ENCODE data around the gene PHKB.

DNA sequence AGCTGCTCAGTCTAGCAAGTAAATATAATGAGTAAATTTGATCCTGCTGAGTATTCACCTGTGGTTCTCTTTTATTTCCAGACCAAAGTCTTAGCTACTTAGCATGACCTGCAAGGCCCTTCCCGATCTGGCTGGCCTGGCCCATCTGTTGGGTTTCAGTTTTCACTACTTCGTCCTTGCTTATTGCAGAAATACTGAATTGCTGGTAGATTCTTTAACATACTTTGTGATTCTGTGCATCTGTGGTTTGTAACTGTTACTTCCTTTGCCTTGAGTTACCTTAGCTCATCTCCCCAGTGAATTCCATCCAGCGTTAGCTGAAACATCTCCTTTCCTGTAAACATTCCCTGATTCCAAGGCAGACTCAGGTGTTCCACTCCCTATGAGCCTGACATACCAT, 131.1 kb downstream of the PHKB start:
- TF ChIP-seq, protein P1, sequence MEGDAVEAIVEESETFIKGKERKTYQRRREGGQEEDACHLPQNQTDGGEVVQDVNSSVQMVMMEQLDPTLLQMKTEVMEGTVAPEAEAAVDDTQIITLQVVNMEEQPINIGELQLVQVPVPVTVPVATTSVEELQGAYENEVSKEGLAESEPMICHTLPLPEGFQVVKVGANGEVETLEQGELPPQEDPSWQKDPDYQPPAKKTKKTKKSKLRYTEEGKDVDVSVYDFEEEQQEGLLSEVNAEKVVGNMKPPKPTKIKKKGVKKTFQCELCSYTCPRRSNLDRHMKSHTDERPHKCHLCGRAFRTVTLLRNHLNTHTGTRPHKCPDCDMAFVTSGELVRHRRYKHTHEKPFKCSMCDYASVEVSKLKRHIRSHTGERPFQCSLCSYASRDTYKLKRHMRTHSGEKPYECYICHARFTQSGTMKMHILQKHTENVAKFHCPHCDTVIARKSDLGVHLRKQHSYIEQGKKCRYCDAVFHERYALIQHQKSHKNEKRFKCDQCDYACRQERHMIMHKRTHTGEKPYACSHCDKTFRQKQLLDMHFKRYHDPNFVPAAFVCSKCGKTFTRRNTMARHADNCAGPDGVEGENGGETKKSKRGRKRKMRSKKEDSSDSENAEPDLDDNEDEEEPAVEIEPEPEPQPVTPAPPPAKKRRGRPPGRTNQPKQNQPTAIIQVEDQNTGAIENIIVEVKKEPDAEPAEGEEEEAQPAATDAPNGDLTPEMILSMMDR (IDR thresholded peaks at IDR 0.05), result no peak
- TF ChIP-seq POLR2A (IDR thresholded peaks at IDR 0.05), result no peak

All from thyroid gland (tissue), 4 donors.